GM19023 (cell line): ENCODE data around the gene PATE3.

Experiments
- ATAC-seq: cut with Tn5 transposase; IDR thresholded peaks from one replicate; pipeline ENCODE4 v1.9.1; 2021; ENCODE audit warnings: mild to moderate bottlenecking, moderate library complexity; ENCODE audit not compliant: unreplicated experiment

PATE3 gene

GRCh38 chr11:125835748-125836147 is 47.8 kb downstream of the PATE3 start:
- no peak for ATAC-seq
